Hematopoietic multipotent progenitor cell treated with erythropoietin and hydrocortisone succinate and interleukin-3 and kit ligand, for 15 days (in vitro differentiated cells): ENCODE results near the gene EIF3D.
"Not testable (repeated sequence)": the region's sequence is repeated elsewhere in the genome, so short reads cannot be mapped to it uniquely, and the experiment has no call there.

ENCODE experiments used
- DNase-seq: peaks from one replicate; pipeline ENCODE4 v3.0.0-alpha.2; 2015; ENCODE audit warnings: low spot score

Gene EIF3D

GRCh38 chr22:36549033-36549432 lies 20.1 kb upstream of the EIF3D start:
- DNase-seq, result no peak

GRCh38 chr22:36548606-36549005 lies 19.6 kb upstream of the EIF3D start:
- no peak for DNase-seq

- no peak for DNase-seq
Observed at GRCh38 chr22:36546932-36547331, 18.0 kb upstream of the EIF3D start.

- peak; percentile 14 for DNase-seq
Observed at GRCh38 chr22:36546092-36546804, 17.3 kb upstream of the EIF3D start.

- DNase-seq, result no peak
Observed at GRCh38 chr22:36544107-36544620, 15.2 kb upstream of the EIF3D start.

GRCh38 chr22:36541831-36542411 lies 13.0 kb upstream of the EIF3D start:
- DNase-seq, result no peak

- DNase-seq, result no peak
Observed at GRCh38 chr22:36540867-36541642, 12.1 kb upstream of the EIF3D start.

GRCh38 chr22:36538529-36538928 lies 9.6 kb upstream of the EIF3D start:
- no peak for DNase-seq

- no peak for DNase-seq
Observed at GRCh38 chr22:36536717-36537116, 7.8 kb upstream of the EIF3D start.

- not testable (repeated sequence) for DNase-seq
Observed at GRCh38 chr22:36533320-36533719, 4.4 kb upstream of the EIF3D start.

- DNase-seq, result no peak
Observed at GRCh38 chr22:36532466-36532865, 3.5 kb upstream of the EIF3D start.

GRCh38 chr22:36528341-36528740 lies 625 bp downstream of the EIF3D start:
- peak; percentile 10 for DNase-seq

GRCh38 chr22:36522662-36523061 lies 6.3 kb downstream of the EIF3D start:
- DNase-seq, result no peak

- DNase-seq, result no peak
Observed at GRCh38 chr22:36520423-36520822, 8.5 kb downstream of the EIF3D start.

- DNase-seq, result not testable (repeated sequence)
Observed at GRCh38 chr22:36519906-36520305, 9.1 kb downstream of the EIF3D start.

- DNase-seq, result no peak
Observed at GRCh38 chr22:36514766-36515165, 14.2 kb downstream of the EIF3D start.

- no peak for DNase-seq
Observed at GRCh38 chr22:36512991-36513390, 16.0 kb downstream of the EIF3D start.

- no peak for DNase-seq
Observed at GRCh38 chr22:36512333-36512732, 16.6 kb downstream of the EIF3D start.

GRCh38 chr22:36510966-36511881 lies 17.7 kb downstream of the EIF3D start:
- DNase-seq, result peak; percentile 46

- no peak for DNase-seq
Observed at GRCh38 chr22:36510384-36510783, 18.6 kb downstream of the EIF3D start.

GRCh38 chr22:36507518-36508010 lies 21.4 kb downstream of the EIF3D start:
- no peak for DNase-seq
